Sigmoid colon (tissue), 4 donors: Measurements from ENCODE around the gene SLC35F4.

Experiments
- CTCF ChIP-seq, 4 experiments: fragments of 450-650 bp in 3 of 4; fragments of 200-600 bp in 1 of 4; IDR thresholded peaks; one replicate each; pipeline ENCODE4 v1.5.1; 2016 to 2019; ENCODE audit warnings: antibody characterized with exemption in 4 of 4, mild to moderate bottlenecking in 3 of 4, moderate library complexity in 2 of 4
- POLR2A ChIP-seq, 2 donors: fragments of 450-650 bp; IDR thresholded peaks; one replicate each; pipeline ENCODE4 v1.6.1; 2016; ENCODE audit warnings: antibody characterized with exemption in 2 of 2, mild to moderate bottlenecking in 2 of 2, moderate library complexity in 2 of 2
- POLR2AphosphoS5 ChIP-seq, 4 donors: sonication (generic); formaldehyde crosslinking; IDR thresholded peaks; one replicate each; pipeline ENCODE4 v1.6.1; 2017; ENCODE audit warnings: antibody characterized with exemption in 4 of 4

GRCh38 chr14:57834001-57834598 is 31.8 kb downstream of the SLC35F4 start:
- TF ChIP-seq CTCF (IDR thresholded peaks at IDR 0.05) (no peak), POLR2AphosphoS5 (IDR thresholded peaks at IDR 0.05) (no peak), POLR2A (IDR thresholded peaks at IDR 0.05) (no peak)
